ENCODE data around the gene NKX1-2. TPM values are rescaled to one million over a fixed set of nuclear protein-coding genes. Genes with fewer than 3 reads are reported as not detected.

NKX1-2 gene
- total RNA-seq, 1 experiment from 2014 or later: 57.7 TPM

DNA sequence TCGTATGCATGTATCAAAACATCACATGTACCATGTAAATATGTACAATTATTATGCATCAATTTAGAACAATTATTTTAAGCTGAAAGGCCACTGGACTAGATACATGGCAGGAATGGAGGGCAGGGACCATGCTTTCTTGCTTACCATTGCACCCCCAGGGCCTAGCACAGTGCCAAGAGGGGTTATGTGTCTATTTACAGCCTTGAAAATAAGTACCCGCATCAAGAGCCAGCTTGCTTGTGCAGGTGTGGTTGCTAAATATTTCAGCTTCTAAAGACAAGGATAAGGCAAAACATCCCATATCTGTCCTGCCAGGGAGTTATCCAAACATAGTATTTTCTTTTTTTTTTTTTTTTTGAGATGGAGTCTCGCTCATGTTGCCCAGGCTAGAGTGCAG is 16.4 kb downstream of the NKX1-2 start (continued):
- no peak for TF ChIP-seq GRHL2 (CRISPR knock-in tag; IDR thresholded peaks at IDR 0.05; ENCODE audit: insufficient replicate concordance, severe bottlenecking)
- TF ChIP-seq SMAD3 (CRISPR knock-in tag; IDR thresholded peaks at IDR 0.05; ENCODE audit: borderline replicate concordance): no peak

DNA sequence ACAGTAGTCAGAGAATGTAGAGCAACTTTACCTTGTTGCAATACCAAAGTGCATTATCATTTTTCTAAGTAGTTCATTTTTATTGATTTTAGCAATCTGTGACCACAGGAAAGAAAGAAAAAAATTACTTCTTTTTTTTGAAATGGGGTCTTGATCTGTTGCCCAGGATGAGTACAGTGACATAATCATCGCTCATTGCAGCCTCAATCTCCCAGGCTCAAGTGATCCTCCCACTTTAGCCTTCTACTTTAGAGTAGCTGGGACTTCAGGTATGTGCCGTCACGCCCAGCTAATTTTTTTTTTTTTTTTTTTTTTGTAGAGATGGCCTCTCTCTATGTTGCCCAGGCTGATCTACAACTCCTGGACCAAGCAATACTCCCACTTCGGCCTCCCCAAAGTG is 19.8 kb downstream of the NKX1-2 start:
- POLR2A ChIA-PET: no interaction called here
- DNase-seq (ENCODE audit: low spot score): no peak
- Mint-ChIP-seq H3K36me3 (no peaks in the 10 kb centered on the region), H3K27ac (no peak overlapping the region), H3K4me1 (peaks cover 20% of the 10 kb centered on the region), H3K4me3 (no peak overlapping the region), H3K27me3 (ENCODE audit: low read depth) (no peaks in the 10 kb centered on the region; the same call in 1 of the 2 replicates), H3K9me3 (no peaks in the 10 kb centered on the region)
- ATAC-seq: no peak
- TF ChIP-seq FOXP1 (CRISPR knock-in tag; IDR thresholded peaks at IDR 0.05; ENCODE audit: borderline replicate concordance): no peak
- no peak for TF ChIP-seq TEAD1 (CRISPR knock-in tag; IDR thresholded peaks at IDR 0.05)
- TF ChIP-seq, protein P1, sequence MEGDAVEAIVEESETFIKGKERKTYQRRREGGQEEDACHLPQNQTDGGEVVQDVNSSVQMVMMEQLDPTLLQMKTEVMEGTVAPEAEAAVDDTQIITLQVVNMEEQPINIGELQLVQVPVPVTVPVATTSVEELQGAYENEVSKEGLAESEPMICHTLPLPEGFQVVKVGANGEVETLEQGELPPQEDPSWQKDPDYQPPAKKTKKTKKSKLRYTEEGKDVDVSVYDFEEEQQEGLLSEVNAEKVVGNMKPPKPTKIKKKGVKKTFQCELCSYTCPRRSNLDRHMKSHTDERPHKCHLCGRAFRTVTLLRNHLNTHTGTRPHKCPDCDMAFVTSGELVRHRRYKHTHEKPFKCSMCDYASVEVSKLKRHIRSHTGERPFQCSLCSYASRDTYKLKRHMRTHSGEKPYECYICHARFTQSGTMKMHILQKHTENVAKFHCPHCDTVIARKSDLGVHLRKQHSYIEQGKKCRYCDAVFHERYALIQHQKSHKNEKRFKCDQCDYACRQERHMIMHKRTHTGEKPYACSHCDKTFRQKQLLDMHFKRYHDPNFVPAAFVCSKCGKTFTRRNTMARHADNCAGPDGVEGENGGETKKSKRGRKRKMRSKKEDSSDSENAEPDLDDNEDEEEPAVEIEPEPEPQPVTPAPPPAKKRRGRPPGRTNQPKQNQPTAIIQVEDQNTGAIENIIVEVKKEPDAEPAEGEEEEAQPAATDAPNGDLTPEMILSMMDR (IDR thresholded peaks at IDR 0.05): no peak
- no peak for TF ChIP-seq ZNF138 (CRISPR knock-in tag; conservative IDR thresholded peaks at IDR 0.05)
- TF ChIP-seq GTF2I (CRISPR knock-in tag; conservative IDR thresholded peaks at IDR 0.05): no peak
- TF ChIP-seq, protein P2, sequence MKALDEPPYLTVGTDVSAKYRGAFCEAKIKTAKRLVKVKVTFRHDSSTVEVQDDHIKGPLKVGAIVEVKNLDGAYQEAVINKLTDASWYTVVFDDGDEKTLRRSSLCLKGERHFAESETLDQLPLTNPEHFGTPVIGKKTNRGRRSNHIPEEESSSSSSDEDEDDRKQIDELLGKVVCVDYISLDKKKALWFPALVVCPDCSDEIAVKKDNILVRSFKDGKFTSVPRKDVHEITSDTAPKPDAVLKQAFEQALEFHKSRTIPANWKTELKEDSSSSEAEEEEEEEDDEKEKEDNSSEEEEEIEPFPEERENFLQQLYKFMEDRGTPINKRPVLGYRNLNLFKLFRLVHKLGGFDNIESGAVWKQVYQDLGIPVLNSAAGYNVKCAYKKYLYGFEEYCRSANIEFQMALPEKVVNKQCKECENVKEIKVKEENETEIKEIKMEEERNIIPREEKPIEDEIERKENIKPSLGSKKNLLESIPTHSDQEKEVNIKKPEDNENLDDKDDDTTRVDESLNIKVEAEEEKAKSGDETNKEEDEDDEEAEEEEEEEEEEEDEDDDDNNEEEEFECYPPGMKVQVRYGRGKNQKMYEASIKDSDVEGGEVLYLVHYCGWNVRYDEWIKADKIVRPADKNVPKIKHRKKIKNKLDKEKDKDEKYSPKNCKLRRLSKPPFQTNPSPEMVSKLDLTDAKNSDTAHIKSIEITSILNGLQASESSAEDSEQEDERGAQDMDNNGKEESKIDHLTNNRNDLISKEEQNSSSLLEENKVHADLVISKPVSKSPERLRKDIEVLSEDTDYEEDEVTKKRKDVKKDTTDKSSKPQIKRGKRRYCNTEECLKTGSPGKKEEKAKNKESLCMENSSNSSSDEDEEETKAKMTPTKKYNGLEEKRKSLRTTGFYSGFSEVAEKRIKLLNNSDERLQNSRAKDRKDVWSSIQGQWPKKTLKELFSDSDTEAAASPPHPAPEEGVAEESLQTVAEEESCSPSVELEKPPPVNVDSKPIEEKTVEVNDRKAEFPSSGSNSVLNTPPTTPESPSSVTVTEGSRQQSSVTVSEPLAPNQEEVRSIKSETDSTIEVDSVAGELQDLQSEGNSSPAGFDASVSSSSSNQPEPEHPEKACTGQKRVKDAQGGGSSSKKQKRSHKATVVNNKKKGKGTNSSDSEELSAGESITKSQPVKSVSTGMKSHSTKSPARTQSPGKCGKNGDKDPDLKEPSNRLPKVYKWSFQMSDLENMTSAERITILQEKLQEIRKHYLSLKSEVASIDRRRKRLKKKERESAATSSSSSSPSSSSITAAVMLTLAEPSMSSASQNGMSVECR (CRISPR knock-in tag; IDR thresholded peaks at IDR 0.05; ENCODE audit: borderline replicate concordance): no peak
- TF ChIP-seq ZNF121 (CRISPR knock-in tag; IDR thresholded peaks at IDR 0.05): peak; percentile 63; the same call in 1 of the 2 replicates
- TF ChIP-seq ATF1 (CRISPR knock-in tag; IDR thresholded peaks at IDR 0.05): no peak
- CTCF ChIA-PET: interaction anchor here (0.7 to 1.7 kb wide), 6 partner anchors 11 to 135 kb away, joined by 3 to 5 read pairs (median 3); partner anchors contain the start of gene OAT

DNA sequence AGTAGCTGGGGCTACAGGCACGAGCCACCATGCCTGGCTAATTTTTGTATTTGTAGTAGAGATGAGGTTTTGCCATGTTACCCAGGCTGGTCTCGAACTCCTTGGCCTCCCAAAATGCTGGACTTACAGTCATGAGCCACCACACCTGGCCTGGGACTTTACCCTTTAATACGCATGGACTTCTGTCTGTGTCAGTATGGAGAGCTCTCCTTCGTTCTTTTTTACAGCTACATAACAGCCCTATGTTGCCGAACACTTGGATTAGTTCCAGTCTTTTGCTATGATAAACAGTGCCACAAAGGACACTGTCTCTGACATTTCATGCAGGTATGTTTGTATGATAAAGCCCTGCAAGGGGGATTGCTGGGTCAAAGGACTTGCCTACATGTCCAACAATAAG is 20.3 kb downstream of the NKX1-2 start:
- ChIA-PET CTCF (interaction anchor here (0.7 to 2.1 kb wide), 6 partner anchors 11 to 136 kb away, joined by 3 to 8 read pairs (median 3); partner anchors contain the start of genes LHPP and OAT), POLR2A (no interaction called here)
- ATAC-seq (no peak; the same call in 1 of the 2 replicates), DNase-seq (ENCODE audit: low spot score) (no peak)
- Mint-ChIP-seq H3K27ac (no peak overlapping the region), H3K36me3 (no peaks in the 10 kb centered on the region), H3K9me3 (no peaks in the 10 kb centered on the region), H3K4me1 (peaks cover 20% of the 10 kb centered on the region), H3K4me3 (no peak overlapping the region), H3K27me3 (ENCODE audit: low read depth) (no peaks in the 10 kb centered on the region; the same call in 1 of the 2 replicates)
- TF ChIP-seq, protein P3, sequence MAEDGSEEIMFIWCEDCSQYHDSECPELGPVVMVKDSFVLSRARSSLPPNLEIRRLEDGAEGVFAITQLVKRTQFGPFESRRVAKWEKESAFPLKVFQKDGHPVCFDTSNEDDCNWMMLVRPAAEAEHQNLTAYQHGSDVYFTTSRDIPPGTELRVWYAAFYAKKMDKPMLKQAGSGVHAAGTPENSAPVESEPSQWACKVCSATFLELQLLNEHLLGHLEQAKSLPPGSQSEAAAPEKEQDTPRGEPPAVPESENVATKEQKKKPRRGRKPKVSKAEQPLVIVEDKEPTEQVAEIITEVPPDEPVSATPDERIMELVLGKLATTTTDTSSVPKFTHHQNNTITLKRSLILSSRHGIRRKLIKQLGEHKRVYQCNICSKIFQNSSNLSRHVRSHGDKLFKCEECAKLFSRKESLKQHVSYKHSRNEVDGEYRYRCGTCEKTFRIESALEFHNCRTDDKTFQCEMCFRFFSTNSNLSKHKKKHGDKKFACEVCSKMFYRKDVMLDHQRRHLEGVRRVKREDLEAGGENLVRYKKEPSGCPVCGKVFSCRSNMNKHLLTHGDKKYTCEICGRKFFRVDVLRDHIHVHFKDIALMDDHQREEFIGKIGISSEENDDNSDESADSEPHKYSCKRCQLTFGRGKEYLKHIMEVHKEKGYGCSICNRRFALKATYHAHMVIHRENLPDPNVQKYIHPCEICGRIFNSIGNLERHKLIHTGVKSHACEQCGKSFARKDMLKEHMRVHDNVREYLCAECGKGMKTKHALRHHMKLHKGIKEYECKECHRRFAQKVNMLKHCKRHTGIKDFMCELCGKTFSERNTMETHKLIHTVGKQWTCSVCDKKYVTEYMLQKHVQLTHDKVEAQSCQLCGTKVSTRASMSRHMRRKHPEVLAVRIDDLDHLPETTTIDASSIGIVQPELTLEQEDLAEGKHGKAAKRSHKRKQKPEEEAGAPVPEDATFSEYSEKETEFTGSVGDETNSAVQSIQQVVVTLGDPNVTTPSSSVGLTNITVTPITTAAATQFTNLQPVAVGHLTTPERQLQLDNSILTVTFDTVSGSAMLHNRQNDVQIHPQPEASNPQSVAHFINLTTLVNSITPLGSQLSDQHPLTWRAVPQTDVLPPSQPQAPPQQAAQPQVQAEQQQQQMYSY (CRISPR knock-in tag; IDR thresholded peaks at IDR 0.05): no peak
- TF ChIP-seq ZNF263 (CRISPR knock-in tag; IDR thresholded peaks at IDR 0.05; ENCODE audit: low read depth): no peak
- TF ChIP-seq, protein P4, sequence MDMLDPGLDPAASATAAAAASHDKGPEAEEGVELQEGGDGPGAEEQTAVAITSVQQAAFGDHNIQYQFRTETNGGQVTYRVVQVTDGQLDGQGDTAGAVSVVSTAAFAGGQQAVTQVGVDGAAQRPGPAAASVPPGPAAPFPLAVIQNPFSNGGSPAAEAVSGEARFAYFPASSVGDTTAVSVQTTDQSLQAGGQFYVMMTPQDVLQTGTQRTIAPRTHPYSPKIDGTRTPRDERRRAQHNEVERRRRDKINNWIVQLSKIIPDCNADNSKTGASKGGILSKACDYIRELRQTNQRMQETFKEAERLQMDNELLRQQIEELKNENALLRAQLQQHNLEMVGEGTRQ (CRISPR knock-in tag; IDR thresholded peaks at IDR 0.05): no peak
- no peak for TF ChIP-seq NR2C2 (CRISPR knock-in tag; IDR thresholded peaks at IDR 0.05)
- TF ChIP-seq, protein P5, sequence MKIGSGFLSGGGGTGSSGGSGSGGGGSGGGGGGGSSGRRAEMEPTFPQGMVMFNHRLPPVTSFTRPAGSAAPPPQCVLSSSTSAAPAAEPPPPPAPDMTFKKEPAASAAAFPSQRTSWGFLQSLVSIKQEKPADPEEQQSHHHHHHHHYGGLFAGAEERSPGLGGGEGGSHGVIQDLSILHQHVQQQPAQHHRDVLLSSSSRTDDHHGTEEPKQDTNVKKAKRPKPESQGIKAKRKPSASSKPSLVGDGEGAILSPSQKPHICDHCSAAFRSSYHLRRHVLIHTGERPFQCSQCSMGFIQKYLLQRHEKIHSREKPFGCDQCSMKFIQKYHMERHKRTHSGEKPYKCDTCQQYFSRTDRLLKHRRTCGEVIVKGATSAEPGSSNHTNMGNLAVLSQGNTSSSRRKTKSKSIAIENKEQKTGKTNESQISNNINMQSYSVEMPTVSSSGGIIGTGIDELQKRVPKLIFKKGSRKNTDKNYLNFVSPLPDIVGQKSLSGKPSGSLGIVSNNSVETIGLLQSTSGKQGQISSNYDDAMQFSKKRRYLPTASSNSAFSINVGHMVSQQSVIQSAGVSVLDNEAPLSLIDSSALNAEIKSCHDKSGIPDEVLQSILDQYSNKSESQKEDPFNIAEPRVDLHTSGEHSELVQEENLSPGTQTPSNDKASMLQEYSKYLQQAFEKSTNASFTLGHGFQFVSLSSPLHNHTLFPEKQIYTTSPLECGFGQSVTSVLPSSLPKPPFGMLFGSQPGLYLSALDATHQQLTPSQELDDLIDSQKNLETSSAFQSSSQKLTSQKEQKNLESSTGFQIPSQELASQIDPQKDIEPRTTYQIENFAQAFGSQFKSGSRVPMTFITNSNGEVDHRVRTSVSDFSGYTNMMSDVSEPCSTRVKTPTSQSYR (CRISPR knock-in tag; IDR thresholded peaks at IDR 0.05): no peak
- TF ChIP-seq FOXP1 (CRISPR knock-in tag; IDR thresholded peaks at IDR 0.05; ENCODE audit: borderline replicate concordance): no peak
- TF ChIP-seq ELF4 (CRISPR knock-in tag; IDR thresholded peaks at IDR 0.05; ENCODE audit: low read depth): no peak
